ENCODE results near the gene SEC24C.
A peak's percentile ranks its signal among the peaks of the same experiment; 100 is the strongest.

DNA sequence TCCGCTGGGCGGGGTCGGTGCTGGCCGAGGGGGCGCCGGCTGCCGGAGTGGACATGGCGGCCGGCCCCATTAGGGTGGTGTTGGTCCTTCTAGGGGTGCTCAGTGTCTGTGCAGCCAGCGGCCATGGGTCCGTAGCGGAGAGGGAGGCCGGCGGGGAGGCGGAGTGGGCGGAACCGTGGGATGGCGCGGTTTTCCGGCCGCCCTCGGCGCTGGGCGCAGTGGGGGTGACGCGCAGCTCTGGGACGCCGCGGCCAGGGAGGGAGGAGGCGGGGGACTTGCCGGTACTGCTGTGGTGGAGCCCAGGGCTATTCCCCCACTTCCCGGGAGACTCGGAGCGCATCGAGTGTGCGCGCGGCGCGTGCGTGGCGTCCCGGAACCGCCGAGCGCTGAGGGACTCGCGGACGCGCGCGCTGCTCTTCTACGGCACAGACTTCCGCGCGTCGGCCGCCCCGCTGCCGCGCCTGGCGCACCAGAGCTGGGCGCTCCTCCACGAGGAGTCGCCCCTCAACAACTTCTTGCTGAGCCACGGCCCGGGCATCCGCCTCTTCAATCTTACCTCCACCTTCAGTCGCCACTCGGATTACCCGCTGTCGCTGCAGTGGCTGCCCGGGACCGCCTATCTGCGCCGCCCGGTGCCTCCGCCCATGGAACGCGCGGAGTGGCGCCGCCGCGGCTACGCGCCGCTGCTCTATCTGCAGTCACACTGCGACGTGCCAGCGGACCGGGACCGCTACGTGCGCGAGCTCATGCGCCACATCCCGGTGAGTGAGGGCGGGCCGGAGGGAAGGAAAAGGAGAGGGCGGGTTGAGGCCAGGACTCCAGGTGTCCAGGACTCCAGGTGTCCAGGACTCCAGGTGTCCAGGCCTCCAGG lies 28.3 kb downstream of the SEC24C start:
- TF ChIP-seq, protein P1, sequence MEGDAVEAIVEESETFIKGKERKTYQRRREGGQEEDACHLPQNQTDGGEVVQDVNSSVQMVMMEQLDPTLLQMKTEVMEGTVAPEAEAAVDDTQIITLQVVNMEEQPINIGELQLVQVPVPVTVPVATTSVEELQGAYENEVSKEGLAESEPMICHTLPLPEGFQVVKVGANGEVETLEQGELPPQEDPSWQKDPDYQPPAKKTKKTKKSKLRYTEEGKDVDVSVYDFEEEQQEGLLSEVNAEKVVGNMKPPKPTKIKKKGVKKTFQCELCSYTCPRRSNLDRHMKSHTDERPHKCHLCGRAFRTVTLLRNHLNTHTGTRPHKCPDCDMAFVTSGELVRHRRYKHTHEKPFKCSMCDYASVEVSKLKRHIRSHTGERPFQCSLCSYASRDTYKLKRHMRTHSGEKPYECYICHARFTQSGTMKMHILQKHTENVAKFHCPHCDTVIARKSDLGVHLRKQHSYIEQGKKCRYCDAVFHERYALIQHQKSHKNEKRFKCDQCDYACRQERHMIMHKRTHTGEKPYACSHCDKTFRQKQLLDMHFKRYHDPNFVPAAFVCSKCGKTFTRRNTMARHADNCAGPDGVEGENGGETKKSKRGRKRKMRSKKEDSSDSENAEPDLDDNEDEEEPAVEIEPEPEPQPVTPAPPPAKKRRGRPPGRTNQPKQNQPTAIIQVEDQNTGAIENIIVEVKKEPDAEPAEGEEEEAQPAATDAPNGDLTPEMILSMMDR (IDR thresholded peaks at IDR 0.05), result peak in 1 of 2 donors; percentile 22
- peak; percentile 73 to 85 for TF ChIP-seq POLR2A (IDR thresholded peaks at IDR 0.05)
